Measurements from ENCODE around the gene OR2C1.
A peak's percentile ranks its signal among the peaks of the same experiment; 100 is the strongest.

The OR2C1 gene

DNA sequence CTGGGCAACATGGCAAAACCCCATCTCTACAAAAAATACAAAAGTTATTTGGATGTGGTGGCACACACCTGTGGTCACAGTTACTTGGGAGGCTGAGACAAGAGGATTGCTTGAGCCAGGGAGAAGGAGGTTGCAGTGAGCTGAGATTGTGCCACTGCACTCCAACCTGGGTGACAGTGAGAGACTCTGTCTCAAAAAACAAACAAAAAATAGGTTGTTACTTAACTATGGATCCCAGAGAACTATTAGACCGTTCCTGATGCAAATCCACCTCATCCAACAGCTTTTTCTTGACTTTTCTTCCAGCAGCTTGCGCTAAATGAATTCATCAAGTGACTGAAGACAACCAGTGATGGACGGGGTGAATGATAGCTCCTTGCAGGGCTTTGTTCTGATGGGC is at the start of gene OR2C1:
Gene OR2C1 (plus strand): TSS at position 301 of the 400 bp plus-strand sequence. CDS start 52 bp downstream, at position 353.
- H3K4me3 ChIP-seq (ENCODE audit: low read depth in 1 of 2, low read length in 2 of 2), result no peak within 1 kb of the TSS
- no peak within 1 kb of the TSS for H3K27ac ChIP-seq (ENCODE audit: low read depth, low read length)
- no peaks in the 10 kb centered on the region for H3K4me1 ChIP-seq (ENCODE audit: control insufficient read depth in 1 of 2, insufficient read depth in 2 of 2, low read length in 2 of 2)
- peaks cover 0 to 2% of the 10 kb centered on the region in 2 donors for H3K9me3 ChIP-seq (ENCODE audit: control insufficient read depth in 1 of 2, low read length in 2 of 2)
- no peaks in the 10 kb centered on the region for H3K36me3 ChIP-seq (ENCODE audit: control insufficient read depth in 1 of 2, insufficient read depth in 2 of 2, low read length in 2 of 2)
- no peak within 1 kb of the TSS for H3K9ac ChIP-seq (ENCODE audit: low read depth in 1 of 2, low read length in 2 of 2)
- H3K27me3 ChIP-seq (ENCODE audit: control insufficient read depth in 1 of 2, insufficient read depth in 2 of 2, low read length in 2 of 2), result no peaks in the 10 kb centered on the region

- peak overlapping the region; percentile 63 to 72 for H3K9ac ChIP-seq (ENCODE audit: low read depth in 1 of 2, low read length in 2 of 2)
- peaks cover 22 to 27% of the 10 kb centered on the region in 2 donors for H3K36me3 ChIP-seq (ENCODE audit: control insufficient read depth in 1 of 2, insufficient read depth in 2 of 2, low read length in 2 of 2)
- H3K4me1 ChIP-seq (ENCODE audit: control insufficient read depth in 1 of 2, insufficient read depth in 2 of 2, low read length in 2 of 2), result peaks cover 3 to 6% of the 10 kb centered on the region in 2 donors
- H3K27ac ChIP-seq (ENCODE audit: low read depth, low read length), result no peak overlapping the region
- H3K4me3 ChIP-seq (ENCODE audit: low read depth in 1 of 2, low read length in 2 of 2), result peak overlapping the region; percentile 70 to 91
- no peaks in the 10 kb centered on the region for H3K27me3 ChIP-seq (ENCODE audit: control insufficient read depth in 1 of 2, insufficient read depth in 2 of 2, low read length in 2 of 2)
- H3K9me3 ChIP-seq (ENCODE audit: control insufficient read depth in 1 of 2, low read length in 2 of 2), result peaks cover 51 to 60% of the 10 kb centered on the region in 2 donors
These were observed 49.6 kb upstream of the OR2C1 start for GRCh38 chr16:3306078-3306477.

DNA sequence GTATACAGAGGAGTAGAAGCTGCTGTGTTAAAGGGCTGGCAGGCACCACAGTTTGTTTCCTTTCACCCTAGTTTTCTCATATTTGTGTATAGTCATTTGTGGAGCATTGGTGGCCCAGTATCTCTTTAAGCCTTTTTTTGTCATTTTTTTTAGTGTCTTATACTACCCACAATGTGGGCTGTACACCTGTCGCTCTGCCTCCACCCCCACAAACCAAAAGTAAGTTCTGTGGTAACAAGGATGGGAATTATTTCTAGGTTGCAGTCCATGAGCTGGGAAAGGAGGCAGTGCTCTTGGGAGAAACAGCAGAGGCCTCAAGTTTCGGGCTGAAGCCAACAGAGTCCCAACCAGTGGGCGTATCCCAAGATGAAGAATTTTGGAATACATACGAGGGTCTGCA is 44.2 kb upstream of the OR2C1 start:
- peaks cover 74 to 85% of the 10 kb centered on the region in 2 donors for H3K9me3 ChIP-seq (ENCODE audit: control insufficient read depth in 1 of 2, low read length in 2 of 2)
- no peaks in the 10 kb centered on the region for H3K4me1 ChIP-seq (ENCODE audit: control insufficient read depth in 1 of 2, insufficient read depth in 2 of 2, low read length in 2 of 2)
- no peak overlapping the region for H3K27ac ChIP-seq (ENCODE audit: low read depth, low read length)
- H3K27me3 ChIP-seq (ENCODE audit: control insufficient read depth in 1 of 2, insufficient read depth in 2 of 2, low read length in 2 of 2), result no peaks in the 10 kb centered on the region
- no peak overlapping the region for H3K4me3 ChIP-seq (ENCODE audit: low read depth in 1 of 2, low read length in 2 of 2)
- H3K36me3 ChIP-seq (ENCODE audit: control insufficient read depth in 1 of 2, insufficient read depth in 2 of 2, low read length in 2 of 2), result peaks cover 57 to 58% of the 10 kb centered on the region in 2 donors
- H3K9ac ChIP-seq (ENCODE audit: low read depth in 1 of 2, low read length in 2 of 2), result no peak overlapping the region

- Histone ChIP-seq H3K27me3 (ENCODE audit: control insufficient read depth in 1 of 2, insufficient read depth in 2 of 2, low read length in 2 of 2) (no peaks in the 10 kb centered on the region), H3K4me1 (ENCODE audit: control insufficient read depth in 1 of 2, insufficient read depth in 2 of 2, low read length in 2 of 2) (no peaks in the 10 kb centered on the region), H3K9ac (ENCODE audit: low read depth in 1 of 2, low read length in 2 of 2) (no peak overlapping the region), H3K9me3 (ENCODE audit: control insufficient read depth in 1 of 2, low read length in 2 of 2) (peaks cover 87 to 90% of the 10 kb centered on the region in 2 donors), H3K36me3 (ENCODE audit: control insufficient read depth in 1 of 2, insufficient read depth in 2 of 2, low read length in 2 of 2) (peaks cover 47 to 57% of the 10 kb centered on the region in 2 donors), H3K27ac (ENCODE audit: low read depth, low read length) (no peak overlapping the region), H3K4me3 (ENCODE audit: low read depth in 1 of 2, low read length in 2 of 2) (peak overlapping the region; percentile 38 to 50)
These were observed 38.2 kb upstream of the OR2C1 start for GRCh38 chr16:3317315-3317999.

- no peak overlapping the region for H3K9ac ChIP-seq (ENCODE audit: low read depth in 1 of 2, low read length in 2 of 2)
- no peaks in the 10 kb centered on the region for H3K27me3 ChIP-seq (ENCODE audit: control insufficient read depth in 1 of 2, insufficient read depth in 2 of 2, low read length in 2 of 2)
- H3K27ac ChIP-seq (ENCODE audit: low read depth, low read length), result no peak overlapping the region
- peaks cover 57 to 74% of the 10 kb centered on the region in 2 donors for H3K9me3 ChIP-seq (ENCODE audit: control insufficient read depth in 1 of 2, low read length in 2 of 2)
- H3K4me1 ChIP-seq (ENCODE audit: control insufficient read depth in 1 of 2, insufficient read depth in 2 of 2, low read length in 2 of 2), result no peaks in the 10 kb centered on the region
- H3K36me3 ChIP-seq (ENCODE audit: control insufficient read depth in 1 of 2, insufficient read depth in 2 of 2, low read length in 2 of 2), result peaks cover 14 to 21% of the 10 kb centered on the region in 2 donors
- no peak overlapping the region for H3K4me3 ChIP-seq (ENCODE audit: low read depth in 1 of 2, low read length in 2 of 2)
These were observed 33.9 kb upstream of the OR2C1 start for GRCh38 chr16:3321816-3322215.

DNA sequence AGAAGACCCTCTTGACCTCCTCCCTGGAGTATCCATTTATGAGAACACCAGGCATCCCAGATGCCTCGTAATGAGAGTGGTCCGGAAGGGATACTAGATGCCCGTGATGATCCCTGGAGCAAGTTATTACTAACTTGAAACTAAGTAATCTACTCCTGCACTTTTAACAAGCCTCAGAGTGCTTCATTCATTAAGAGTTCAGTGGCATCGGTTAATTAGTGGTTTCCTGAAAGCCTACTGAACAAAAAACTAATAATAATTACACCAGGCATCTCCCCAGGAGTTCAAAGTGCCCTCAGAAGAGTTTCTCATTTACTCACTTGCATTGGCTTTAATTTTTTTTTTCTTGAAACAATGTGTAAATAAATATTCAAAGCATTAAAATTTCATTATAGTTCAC is 28.2 kb upstream of the OR2C1 start:
- Histone ChIP-seq H3K36me3 (ENCODE audit: control insufficient read depth in 1 of 2, insufficient read depth in 2 of 2, low read length in 2 of 2) (no peaks in the 10 kb centered on the region), H3K27ac (ENCODE audit: low read depth, low read length) (no peak overlapping the region), H3K9me3 (ENCODE audit: control insufficient read depth in 1 of 2, low read length in 2 of 2) (peaks cover 9 to 23% of the 10 kb centered on the region in 2 donors), H3K4me1 (ENCODE audit: control insufficient read depth in 1 of 2, insufficient read depth in 2 of 2, low read length in 2 of 2) (peaks cover 8 to 14% of the 10 kb centered on the region in 2 donors), H3K9ac (ENCODE audit: low read depth in 1 of 2, low read length in 2 of 2) (no peak overlapping the region), H3K4me3 (ENCODE audit: low read depth in 1 of 2, low read length in 2 of 2) (peak overlapping the region in 1 of 2 donors; percentile 7), H3K27me3 (ENCODE audit: control insufficient read depth in 1 of 2, insufficient read depth in 2 of 2, low read length in 2 of 2) (no peaks in the 10 kb centered on the region)

GRCh38 chr16:3328104-3328503 is 27.6 kb upstream of the OR2C1 start:
- peaks cover 8 to 14% of the 10 kb centered on the region in 2 donors for H3K4me1 ChIP-seq (ENCODE audit: control insufficient read depth in 1 of 2, insufficient read depth in 2 of 2, low read length in 2 of 2)
- H3K9me3 ChIP-seq (ENCODE audit: control insufficient read depth in 1 of 2, low read length in 2 of 2), result peaks cover 9 to 19% of the 10 kb centered on the region in 2 donors
- no peaks in the 10 kb centered on the region for H3K36me3 ChIP-seq (ENCODE audit: control insufficient read depth in 1 of 2, insufficient read depth in 2 of 2, low read length in 2 of 2)
- H3K4me3 ChIP-seq (ENCODE audit: low read depth in 1 of 2, low read length in 2 of 2), result peak overlapping the region in 1 of 2 donors; percentile 24
- no peak overlapping the region for H3K9ac ChIP-seq (ENCODE audit: low read depth in 1 of 2, low read length in 2 of 2)
- H3K27ac ChIP-seq (ENCODE audit: low read depth, low read length), result peak overlapping the region; percentile 6
- H3K27me3 ChIP-seq (ENCODE audit: control insufficient read depth in 1 of 2, insufficient read depth in 2 of 2, low read length in 2 of 2), result no peaks in the 10 kb centered on the region

DNA sequence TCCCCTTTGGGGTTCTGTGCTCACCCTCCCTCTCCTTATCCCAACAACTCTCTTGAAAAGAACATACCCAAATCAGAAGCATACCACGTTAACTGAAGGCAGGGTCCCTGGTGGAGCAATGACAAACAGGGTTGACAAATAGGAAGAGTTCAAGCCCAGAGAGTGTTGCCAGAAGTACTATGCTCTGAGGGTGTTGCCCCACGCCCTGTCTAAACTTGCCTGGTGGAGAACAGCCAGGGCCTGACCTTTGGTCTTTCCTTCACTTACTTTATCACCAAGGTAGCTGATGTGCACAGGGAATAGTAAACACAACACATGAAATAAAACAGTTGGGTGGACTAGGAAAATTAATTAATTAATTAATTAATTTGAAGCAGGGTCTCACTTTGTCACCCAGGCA is 27.0 kb upstream of the OR2C1 start:
- Histone ChIP-seq H3K9me3 (ENCODE audit: control insufficient read depth in 1 of 2, low read length in 2 of 2) (peaks cover 7 to 13% of the 10 kb centered on the region in 2 donors), H3K36me3 (ENCODE audit: control insufficient read depth in 1 of 2, insufficient read depth in 2 of 2, low read length in 2 of 2) (no peaks in the 10 kb centered on the region), H3K4me3 (ENCODE audit: low read depth in 1 of 2, low read length in 2 of 2) (peak overlapping the region in 1 of 2 donors; percentile 24)

GRCh38 chr16:3346041-3346440 is 9.6 kb upstream of the OR2C1 start:
- Histone ChIP-seq H3K27me3 (ENCODE audit: control insufficient read depth in 1 of 2, insufficient read depth in 2 of 2, low read length in 2 of 2) (no peaks in the 10 kb centered on the region), H3K4me1 (ENCODE audit: control insufficient read depth in 1 of 2, insufficient read depth in 2 of 2, low read length in 2 of 2) (peaks cover 4% of the 10 kb centered on the region in 2 donors), H3K36me3 (ENCODE audit: control insufficient read depth in 1 of 2, insufficient read depth in 2 of 2, low read length in 2 of 2) (no peaks in the 10 kb centered on the region), H3K9ac (ENCODE audit: low read depth in 1 of 2, low read length in 2 of 2) (no peak overlapping the region), H3K9me3 (ENCODE audit: control insufficient read depth in 1 of 2, low read length in 2 of 2) (no peaks in the 10 kb centered on the region), H3K4me3 (ENCODE audit: low read depth in 1 of 2, low read length in 2 of 2) (no peak overlapping the region), H3K27ac (ENCODE audit: low read depth, low read length) (no peak overlapping the region)

More for the DNA sequence above, 27.0 kb upstream of the OR2C1 start:
- Histone ChIP-seq H3K27me3 (ENCODE audit: control insufficient read depth in 1 of 2, insufficient read depth in 2 of 2, low read length in 2 of 2) (no peaks in the 10 kb centered on the region), H3K4me1 (ENCODE audit: control insufficient read depth in 1 of 2, insufficient read depth in 2 of 2, low read length in 2 of 2) (peaks cover 8 to 14% of the 10 kb centered on the region in 2 donors), H3K9ac (ENCODE audit: low read depth in 1 of 2, low read length in 2 of 2) (no peak overlapping the region), H3K27ac (ENCODE audit: low read depth, low read length) (peak overlapping the region; percentile 6)

- Histone ChIP-seq H3K4me3 (ENCODE audit: low read depth in 1 of 2, low read length in 2 of 2) (no peak overlapping the region), H3K9ac (ENCODE audit: low read depth in 1 of 2, low read length in 2 of 2) (no peak overlapping the region), H3K36me3 (ENCODE audit: control insufficient read depth in 1 of 2, insufficient read depth in 2 of 2, low read length in 2 of 2) (no peaks in the 10 kb centered on the region), H3K9me3 (ENCODE audit: control insufficient read depth in 1 of 2, low read length in 2 of 2) (no peaks in the 10 kb centered on the region), H3K27me3 (ENCODE audit: control insufficient read depth in 1 of 2, insufficient read depth in 2 of 2, low read length in 2 of 2) (no peaks in the 10 kb centered on the region), H3K4me1 (ENCODE audit: control insufficient read depth in 1 of 2, insufficient read depth in 2 of 2, low read length in 2 of 2) (peaks cover 4% of the 10 kb centered on the region in 2 donors), H3K27ac (ENCODE audit: low read depth, low read length) (no peak overlapping the region)
These were observed 8.1 kb upstream of the OR2C1 start for GRCh38 chr16:3347586-3347985.
